Pancreas (tissue), 10 donors: ENCODE results near the gene VSNL1. TPM values are rescaled to one million over a fixed set of nuclear protein-coding genes. Genes with fewer than 3 reads are reported as not detected.

Experiments
- ATAC-seq, 4 donors: fragments of 200-7000 bp; cut with Tn5 transposase; one replicate each; pipeline versions ENCODE4 v1.8.0 to v1.9.1; 2020; ENCODE audit warnings: mild to moderate bottlenecking in 4 of 4, moderate library complexity in 4 of 4
- DNase-seq, 6 donors: peaks; one replicate each; pipeline ENCODE4 v3.0.0-alpha.2; 2020
- FAIRE-seq: peaks from 2 replicates; lab custom pipeline; 2012; peaks lifted over from hg19 to GRCh38; lab: Jason Lieb, UNC
- H3K27ac ChIP-seq, 4 donors: fragments of 200-600 bp; sonication (generic); 1 replicate in 3 of 4; 2 replicates in 1 of 4; pipeline versions ENCODE4 v1.5.0 to v1.8.0; 2020
- H3K27me3 ChIP-seq, 4 donors: fragments of 200-600 bp; one replicate each; pipeline ENCODE4 v1.8.0; 2021
- H3K36me3 ChIP-seq, 3 donors: fragments of 200-600 bp; sonication (generic) in 1 of 3; one replicate each; pipeline versions ENCODE4 v1.5.0 to v1.8.0; 2020 to 2021
- H3K4me1 ChIP-seq, 3 donors: fragments of 200-600 bp; one replicate each; pipeline ENCODE4 v1.8.0; 2021
- H3K4me3 ChIP-seq, 4 donors: fragments of 200-600 bp; sonication (generic) in 2 of 4; one replicate each; pipeline versions ENCODE4 v1.5.0 to v1.8.0; 2020 to 2021
- H3K9me3 ChIP-seq, 4 donors: fragments of 200-600 bp; one replicate each; pipeline ENCODE4 v1.8.0; 2021
- CTCF ChIP-seq, 4 donors: fragments of 200-600 bp; sonication (generic) in 3 of 4; IDR thresholded peaks; one replicate each; pipeline versions ENCODE4 v1.5.0 to v1.8.0; 2021; ENCODE audit warnings: antibody characterized with exemption in 4 of 4
- WGBS, 2 donors: extraction: QIAGEN DNeasy Blood & Tissue Kit; methylation state at CpG; one replicate each; pipeline ENCODE4 v1.1.7; 2013; 5-methylcytosine and 5-hydroxymethylcytosine counted together
- intact Hi-C, 3 donors: fragments of 100-400 bp; cut with DNase I; formaldehyde crosslinking; loops; one replicate each; pipeline versions ENCODE4 v1.11.1 to v1.14.2; 2022
- polyA plus RNA-seq, 2 donors: library from polyadenylated mRNA; stranded (reverse); fragments of 200-250 nt; gene quantifications; one replicate each; pipeline ENCODE4 v1.2.3, GENCODE V29; 2013
- total RNA-seq, 6 donors: library from RNA; stranded (reverse); fragmentation: NEBNext Ultra II Directional in 4 of 6; extraction: Animal tissue kit (Norgen Biotek cat#: 25700) in 4 of 6; gene quantifications; one replicate each; pipeline versions ENCODE4 v1.2.1 to v1.2.4, GENCODE V29; 2021 to 2023
- donor health status: healthy with polysubstance abuse.
- donor health status: DM: no; HTN: no; CAD: no; lungs with moderate emphysema.
- donor health status: DM: no; HTN: no; CAD: no.
- donor health status: control.
- donor health status: control.
- donor health status: Bipolar disorder and iron deficiency.
- donor health status: DM: yes; HTN: yes; CAD: no.
- donor health status: DM: no; HTN: no; CAD: no.
- donor health status: DM: no; HTN: no; CAD: no.
- donor health status: DM: yes; HTN: yes; CAD: no.

Gene VSNL1
- total and polyA plus RNA-seq, 8 donors, result 0.09 to 2.6 (median 0.56) TPM

GRCh38 chr2:17621781-17622180, 81.3 kb downstream of the VSNL1 start:
- H3K9me3 ChIP-seq, result no peaks in the 10 kb centered on the region
- H3K4me3 ChIP-seq, result no peak overlapping the region
- WGBS, 2 donors, result 75 to 100% methylated on average over 2 of the region's 2 CpGs
- no peaks in the 10 kb centered on the region for H3K36me3 ChIP-seq
- DNase-seq (no peak), ATAC-seq (peak in 1 of 4 donors; percentile 31), FAIRE-seq (no peak)
- no peaks in the 10 kb centered on the region for H3K4me1 ChIP-seq
- intact Hi-C loops, result no loop called here
- no peak overlapping the region for H3K27ac ChIP-seq
- TF ChIP-seq CTCF (IDR thresholded peaks at IDR 0.05), result no peak
- no peaks in the 10 kb centered on the region for H3K27me3 ChIP-seq

- no peak overlapping the region for H3K4me3 ChIP-seq
- intact Hi-C loops, result no loop called here
- H3K27me3 ChIP-seq, result no peaks in the 10 kb centered on the region
- no peak overlapping the region for H3K27ac ChIP-seq
- ATAC-seq (no peak), DNase-seq (no peak), FAIRE-seq (no peak)
- H3K4me1 ChIP-seq, result no peaks in the 10 kb centered on the region
- H3K9me3 ChIP-seq, result no peaks in the 10 kb centered on the region
- no peaks in the 10 kb centered on the region for H3K36me3 ChIP-seq
- no peak for TF ChIP-seq CTCF (IDR thresholded peaks at IDR 0.05)
- WGBS, 2 donors, result 71 to 74% methylated on average over 3 of the region's 3 CpGs
These were observed 85.0 kb downstream of the VSNL1 start for GRCh38 chr2:17625446-17625845.

GRCh38 chr2:17626986-17627385, 86.5 kb downstream of the VSNL1 start:
- no peak for DNase-seq
- H3K36me3 ChIP-seq, result no peaks in the 10 kb centered on the region
- no peak for FAIRE-seq
- H3K27me3 ChIP-seq, result no peaks in the 10 kb centered on the region
- intact Hi-C loops, result no loop called here
- no peaks in the 10 kb centered on the region for H3K4me1 ChIP-seq
- 55 to 64% methylated on average over 3 of the region's 3 CpGs for WGBS, 2 donors
- no peaks in the 10 kb centered on the region for H3K9me3 ChIP-seq
- ATAC-seq, result no peak
- H3K4me3 ChIP-seq, result no peak overlapping the region
- H3K27ac ChIP-seq, result no peak overlapping the region
- TF ChIP-seq CTCF (IDR thresholded peaks at IDR 0.05), result no peak

GRCh38 chr2:17627434-17627833, 86.9 kb downstream of the VSNL1 start:
- WGBS, 2 donors, result 45 to 54% methylated on average over 2 of the region's 2 CpGs
- H3K4me1 ChIP-seq, result no peaks in the 10 kb centered on the region
- H3K36me3 ChIP-seq, result no peaks in the 10 kb centered on the region
- no peaks in the 10 kb centered on the region for H3K9me3 ChIP-seq
- H3K27ac ChIP-seq, result no peak overlapping the region
- H3K27me3 ChIP-seq, result no peaks in the 10 kb centered on the region
- FAIRE-seq, result no peak
- no peak for TF ChIP-seq CTCF (IDR thresholded peaks at IDR 0.05)
- intact Hi-C loops, result no loop called here
- H3K4me3 ChIP-seq, result no peak overlapping the region
- DNase-seq, result no peak
- ATAC-seq, result no peak

- 56 to 62% methylated on average over 2 of the region's 2 CpGs for WGBS, 2 donors
- DNase-seq, result no peak
- no peak for TF ChIP-seq CTCF (IDR thresholded peaks at IDR 0.05)
- no peak overlapping the region for H3K27ac ChIP-seq
- FAIRE-seq, result no peak
- ATAC-seq, result no peak
- no peak overlapping the region for H3K4me3 ChIP-seq
- H3K36me3 ChIP-seq, result no peaks in the 10 kb centered on the region
- intact Hi-C loops, result no loop called here
- H3K27me3 ChIP-seq, result no peaks in the 10 kb centered on the region
- no peaks in the 10 kb centered on the region for H3K9me3 ChIP-seq
- no peaks in the 10 kb centered on the region for H3K4me1 ChIP-seq
These were observed 88.1 kb downstream of the VSNL1 start for GRCh38 chr2:17628349-17629261.
